CD4-positive, alpha-beta T cell treated with Interleukin-17A for 1 hour (primary cell): ENCODE results near the gene REM2.
"Not testable (repeated sequence)": the region's sequence is repeated elsewhere in the genome, so short reads cannot be mapped to it uniquely, and the experiment has no call there.

Source experiments
- DNase-seq: peaks from one replicate; pipeline ENCODE4 v3.0.0-alpha.2; 2020

The REM2 gene

GRCh38 chr14:22900081-22900799 is 17.2 kb downstream of the REM2 start:
- peak; percentile 82 for DNase-seq

DNA sequence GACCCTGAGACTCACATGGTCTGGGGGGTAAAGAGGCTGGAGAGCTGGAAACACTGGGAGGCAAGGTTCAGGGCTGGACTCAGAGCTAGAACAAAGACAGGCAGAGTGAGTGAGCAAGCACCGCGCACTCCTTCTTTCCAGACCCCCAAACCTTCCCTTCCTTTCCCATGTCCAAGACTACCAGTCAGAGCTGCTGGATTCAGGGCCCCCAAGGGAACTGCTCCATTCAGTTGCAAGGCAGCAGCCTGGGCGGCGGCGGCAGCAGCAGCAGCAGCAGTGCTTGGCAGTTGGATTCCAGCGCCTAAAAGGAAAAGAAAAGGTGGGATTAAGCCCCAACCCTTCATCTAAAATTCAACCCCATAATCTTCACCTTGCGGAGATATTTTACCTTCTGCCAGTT is 18.8 kb downstream of the REM2 start:
- DNase-seq: no peak

DNA sequence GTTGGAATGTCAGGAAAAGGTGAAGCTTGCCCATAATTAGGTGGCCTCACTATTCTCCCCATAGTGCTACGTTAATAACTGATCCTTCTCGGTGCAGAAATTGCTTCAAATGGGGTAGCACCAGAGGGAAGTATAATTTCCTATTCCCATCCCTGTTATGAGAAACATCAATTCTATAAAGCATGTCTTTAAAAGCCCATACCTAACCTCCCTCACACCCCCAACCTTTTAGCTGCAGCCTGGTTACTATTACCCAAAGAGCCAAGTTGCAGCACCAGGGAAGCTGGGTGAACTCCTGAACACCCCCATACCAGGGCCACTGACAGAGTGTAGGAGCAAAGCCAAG is 20.7 kb downstream of the REM2 start:
- no peak for DNase-seq

- DNase-seq: no peak
Observed at GRCh38 chr14:22905627-22906026, 22.6 kb downstream of the REM2 start.

DNA sequence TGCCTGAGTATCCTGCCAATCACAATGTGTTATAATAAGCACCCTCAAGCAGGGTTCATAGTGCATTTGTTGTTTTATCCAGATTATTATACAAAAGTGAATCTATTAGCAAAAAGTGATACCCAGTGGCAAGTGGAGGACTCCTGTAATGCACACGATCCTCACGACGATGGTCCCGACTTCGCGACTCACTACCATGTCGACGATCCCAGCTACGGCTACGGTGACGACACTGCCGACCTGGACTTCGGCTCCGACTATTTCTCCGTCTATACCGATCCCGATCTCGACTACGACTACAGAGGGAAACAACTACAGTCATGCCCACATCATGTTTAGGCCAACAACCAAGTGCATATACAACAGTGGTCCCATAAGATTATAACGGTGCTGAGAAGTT is 23.1 kb downstream of the REM2 start:
- no peak for DNase-seq

GRCh38 chr14:22907429-22907828 is 24.4 kb downstream of the REM2 start:
- no peak for DNase-seq

- DNase-seq: no peak
Observed at GRCh38 chr14:22908601-22909000, 25.6 kb downstream of the REM2 start.

DNA sequence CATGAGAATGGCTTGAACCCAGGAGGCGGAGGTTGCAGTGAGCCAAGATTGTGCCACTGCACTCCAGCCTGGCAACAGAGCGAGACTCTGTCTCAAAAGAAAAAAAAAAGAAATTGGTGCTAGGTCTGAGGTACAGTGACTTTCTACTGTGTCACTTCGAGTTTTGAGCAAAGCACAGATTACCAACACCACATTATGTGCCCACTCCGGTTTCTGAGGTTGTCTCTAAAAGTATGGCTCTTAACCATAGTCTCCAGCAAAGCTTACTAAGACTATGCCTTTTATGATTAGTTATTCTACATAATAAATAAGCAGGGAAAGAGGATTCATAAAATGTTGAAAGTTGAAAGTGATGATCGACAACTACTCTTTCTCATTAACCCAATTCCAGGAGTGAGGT is 27.9 kb downstream of the REM2 start:
- no peak for DNase-seq

DNA sequence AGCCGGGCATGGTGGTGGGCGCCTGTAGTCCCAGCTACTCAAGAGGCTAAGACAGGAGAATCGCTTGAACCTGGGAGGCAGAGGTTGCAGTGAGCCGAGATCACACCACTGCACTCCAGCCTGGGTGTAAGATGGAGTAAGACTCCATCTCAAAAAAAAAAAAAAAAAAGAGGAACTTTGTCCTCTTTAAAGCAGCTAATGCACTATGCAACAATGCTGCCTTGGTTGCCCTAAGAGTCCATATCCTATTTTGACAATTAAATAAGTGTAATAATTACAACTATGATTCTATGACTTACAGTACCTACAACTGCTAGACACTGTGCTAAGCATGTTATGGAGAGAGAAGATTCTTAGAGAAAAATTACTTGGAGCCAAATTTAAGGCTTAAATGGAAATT is 31.8 kb downstream of the REM2 start:
- not testable (repeated sequence) for DNase-seq

- no peak for DNase-seq
Observed at GRCh38 chr14:22915886-22916521, 33.0 kb downstream of the REM2 start.

GRCh38 chr14:22918804-22919600 is 36.0 kb downstream of the REM2 start, which contains the start of gene RBM23:
RBM23 (minus strand) TSS chr14:22919149.
- DNase-seq: peak; percentile 100

DNA sequence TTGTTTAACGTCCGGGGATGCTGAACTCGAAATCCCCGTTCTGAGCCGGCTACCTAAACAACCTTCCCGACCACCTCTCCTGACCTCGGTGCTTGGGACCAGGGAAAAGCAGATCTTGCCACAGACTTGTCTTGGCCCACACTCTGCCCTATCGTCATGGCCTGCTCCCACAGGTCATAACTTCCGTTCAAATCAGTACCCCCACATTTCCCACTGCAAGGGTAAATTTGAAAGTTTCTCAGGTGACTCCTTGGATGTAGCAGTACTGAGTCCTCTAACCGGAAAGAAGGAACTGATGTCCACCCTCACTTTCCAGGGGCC is 36.5 kb downstream of the REM2 start:
- DNase-seq: no peak

DNA sequence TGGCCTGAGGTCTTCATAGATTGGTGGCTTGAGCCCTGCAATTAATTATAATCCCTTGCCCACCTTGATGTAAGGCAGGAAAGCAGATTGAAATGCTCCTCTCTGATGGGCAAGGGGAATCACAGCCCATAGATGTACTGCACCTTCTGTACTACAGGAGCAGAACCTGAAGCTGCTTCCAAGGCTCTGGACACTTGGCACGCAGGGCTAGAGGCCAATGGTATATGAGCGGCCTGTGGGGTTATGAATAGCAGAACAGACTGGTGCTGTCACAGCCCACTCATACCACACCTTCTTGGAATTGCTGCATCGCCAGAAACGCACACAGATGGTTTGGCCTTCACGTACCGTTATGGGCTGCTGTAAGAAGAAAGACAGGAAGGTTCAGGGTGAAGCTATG is 37.7 kb downstream of the REM2 start:
- DNase-seq: no peak

DNA sequence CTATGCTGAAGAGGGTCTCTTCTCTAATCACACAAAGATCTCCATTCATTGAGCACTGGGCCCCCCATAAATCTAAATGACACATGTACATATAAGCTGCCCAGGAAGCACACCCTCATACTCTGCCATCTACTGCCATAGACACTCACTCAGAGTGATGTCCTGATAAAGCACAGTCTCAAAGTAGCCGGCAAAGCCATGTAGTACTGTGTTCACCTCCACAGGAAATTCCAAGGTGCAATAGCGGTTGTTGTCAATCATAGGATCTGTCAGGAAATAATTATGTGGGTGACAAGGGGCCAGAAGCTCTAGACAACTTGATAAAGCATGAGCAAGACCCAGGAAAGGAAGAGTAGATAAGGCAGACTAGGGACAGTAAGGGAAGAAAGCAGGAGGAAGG is 39.3 kb downstream of the REM2 start:
- no peak for DNase-seq

- DNase-seq: no peak
Observed at GRCh38 chr14:22923746-22924145, 40.7 kb downstream of the REM2 start.

DNA sequence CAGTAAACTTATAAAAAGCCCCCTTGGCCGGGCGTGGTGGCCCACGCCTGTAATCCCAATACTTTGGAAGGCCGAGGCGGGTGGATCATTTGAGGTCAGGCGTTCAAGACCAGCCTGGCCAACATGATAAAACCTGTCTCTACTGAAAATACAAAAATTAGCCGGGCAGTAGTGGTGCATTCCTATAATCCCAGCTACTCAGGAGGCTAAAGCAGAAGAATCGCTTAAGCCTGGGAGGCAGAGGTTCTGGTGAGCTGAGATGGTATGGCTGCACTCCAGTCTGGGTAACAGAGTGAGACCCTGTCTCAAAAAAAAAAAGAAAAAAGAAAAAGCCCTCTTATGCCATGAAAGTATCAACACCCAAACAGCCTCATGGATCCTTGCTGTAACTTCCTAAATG is 42.5 kb downstream of the REM2 start:
- no peak for DNase-seq

DNA sequence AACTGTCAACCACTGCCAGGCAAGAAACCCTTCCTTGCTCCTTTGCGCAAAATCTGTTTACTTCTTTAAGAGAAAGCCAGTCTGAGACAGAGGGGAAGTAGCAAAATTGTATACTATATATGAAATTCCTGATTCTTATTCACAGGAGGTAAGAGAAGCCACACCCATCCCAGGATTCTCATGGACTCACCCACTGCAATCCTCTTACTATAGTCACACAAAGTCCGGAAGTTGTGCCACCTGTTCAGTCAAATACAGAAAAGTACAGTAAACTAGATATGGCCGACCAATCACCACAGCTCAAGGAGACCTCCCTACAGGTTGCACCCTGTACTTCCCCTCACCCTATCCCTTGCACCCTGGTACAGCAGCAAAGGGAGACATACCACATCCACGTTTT is 43.3 kb downstream of the REM2 start:
- no peak for DNase-seq

DNA sequence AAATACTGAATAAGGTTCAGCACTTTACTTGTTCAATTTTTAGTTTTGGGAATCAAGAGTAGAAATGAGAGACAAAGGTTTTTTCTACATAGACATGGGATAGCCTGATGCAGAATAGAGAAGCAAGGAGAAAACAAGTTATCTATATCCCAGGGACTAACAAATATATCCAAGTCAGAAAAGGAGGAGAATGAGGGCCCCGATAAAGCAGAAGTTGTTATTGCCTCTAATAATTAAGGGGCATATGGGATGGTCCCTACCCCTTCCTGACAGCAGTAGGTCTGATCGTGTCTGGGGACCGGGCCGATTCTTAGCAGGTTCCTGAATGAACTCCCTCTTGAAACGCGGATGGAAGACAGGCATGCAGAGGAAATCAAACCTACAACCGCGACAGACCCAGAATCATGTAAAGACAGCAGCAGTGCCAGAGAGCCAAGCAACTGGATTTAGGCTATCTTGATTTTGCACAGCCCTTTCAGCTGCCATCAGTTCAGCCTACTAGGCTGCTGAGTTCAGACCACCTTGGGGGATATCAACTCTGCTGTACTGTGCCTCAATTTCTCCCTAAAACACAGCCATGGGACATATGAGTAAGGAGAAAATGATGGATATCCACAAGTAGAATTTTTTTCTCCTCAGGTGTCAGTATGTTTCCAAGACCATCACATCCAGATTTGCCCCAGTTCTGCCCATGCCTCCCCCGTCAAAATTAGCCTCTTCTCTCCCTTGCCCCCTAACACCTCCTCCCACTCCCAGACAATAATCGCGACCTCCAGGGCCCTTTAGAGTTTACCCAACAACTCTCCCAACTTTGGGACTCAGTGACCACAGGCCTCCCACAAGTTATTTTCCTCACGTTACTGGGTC is 45.4 kb downstream of the REM2 start:
- peak; percentile 7 for DNase-seq

DNA sequence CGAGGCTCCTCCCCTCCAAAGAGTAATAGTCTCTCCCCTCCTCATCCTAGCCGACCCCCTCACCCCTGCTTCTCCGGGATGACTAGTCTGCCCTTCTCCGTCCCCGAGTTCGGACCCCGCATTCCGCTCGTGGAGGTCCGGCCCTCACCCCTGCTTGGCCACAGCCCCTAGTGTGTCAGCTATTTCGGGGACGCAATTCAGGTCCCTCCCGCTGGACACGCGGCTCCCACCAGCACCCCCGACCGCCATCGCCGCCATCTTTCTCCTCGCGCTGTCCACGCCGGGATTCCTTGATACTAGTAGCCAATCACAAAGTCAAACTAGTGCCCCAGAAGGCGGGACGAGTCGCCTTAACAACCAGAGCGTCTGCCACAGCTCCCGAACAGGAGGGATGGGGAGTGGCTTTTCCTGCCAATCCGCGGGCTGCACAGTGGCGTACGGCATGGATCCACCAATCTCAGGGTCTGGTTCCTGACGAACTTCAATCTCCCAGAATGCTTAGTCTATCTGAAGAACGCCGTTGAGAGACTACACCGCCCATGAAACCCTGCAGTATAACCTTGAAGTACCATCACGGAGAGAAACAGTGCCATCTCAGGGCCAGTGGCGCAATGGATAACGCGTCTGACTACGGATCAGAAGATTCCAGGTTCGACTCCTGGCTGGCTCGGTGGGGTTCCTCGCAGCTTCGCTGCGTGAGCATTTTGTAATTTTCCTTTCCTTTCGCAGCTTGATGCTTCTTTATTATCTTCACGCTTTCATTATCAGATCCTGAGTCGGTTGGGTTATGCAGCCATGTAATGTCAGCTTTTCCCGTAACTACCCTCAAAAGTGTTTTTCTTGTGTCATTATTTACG is 46.3 kb downstream of the REM2 start, which contains the start of gene PRMT5:
TSS of gene PRMT5 (minus strand) at position 273 of the 857 bp plus-strand sequence. CDS start at position 258, 15 bp downstream.
- DNase-seq: peak; percentile 100

DNA sequence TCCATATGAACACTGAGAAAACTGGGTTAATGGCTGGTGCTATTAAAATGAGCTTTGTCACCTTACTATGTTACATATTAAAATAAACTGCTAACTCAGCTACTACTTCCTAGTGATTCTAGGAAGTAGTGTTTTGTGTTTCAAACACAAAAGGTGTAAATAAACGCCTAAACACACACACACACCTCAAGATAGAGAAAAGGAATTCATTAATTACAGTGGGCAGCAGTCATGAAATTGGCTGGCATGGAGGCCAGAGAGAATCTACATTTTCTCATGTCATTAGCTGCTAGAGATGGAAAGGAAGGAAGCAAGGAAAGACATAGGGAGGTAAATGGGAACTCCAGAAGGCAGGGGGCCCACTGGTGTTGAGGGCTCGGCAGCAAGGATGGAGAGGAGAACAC is 46.9 kb downstream of the REM2 start:
- no peak for DNase-seq

DNA sequence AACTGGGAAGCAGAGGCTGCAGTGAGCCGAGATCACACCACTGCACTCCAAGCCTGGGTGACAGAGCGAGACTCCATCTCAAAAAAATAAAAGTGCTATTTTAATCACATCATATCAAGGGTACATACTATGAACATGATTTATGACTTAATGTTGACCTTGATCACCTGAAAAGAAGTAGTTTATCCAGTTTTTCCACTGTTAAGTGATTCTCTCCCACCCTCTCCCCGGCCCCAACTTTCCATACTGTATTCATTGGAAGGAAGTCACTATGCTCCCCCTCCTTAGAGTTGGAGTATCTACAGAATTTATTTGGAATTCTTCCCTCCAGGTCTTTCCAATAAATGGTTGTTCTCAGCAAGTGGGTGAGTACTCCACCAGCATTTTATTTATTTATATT is 49.1 kb downstream of the REM2 start:
- DNase-seq: no peak

DNA sequence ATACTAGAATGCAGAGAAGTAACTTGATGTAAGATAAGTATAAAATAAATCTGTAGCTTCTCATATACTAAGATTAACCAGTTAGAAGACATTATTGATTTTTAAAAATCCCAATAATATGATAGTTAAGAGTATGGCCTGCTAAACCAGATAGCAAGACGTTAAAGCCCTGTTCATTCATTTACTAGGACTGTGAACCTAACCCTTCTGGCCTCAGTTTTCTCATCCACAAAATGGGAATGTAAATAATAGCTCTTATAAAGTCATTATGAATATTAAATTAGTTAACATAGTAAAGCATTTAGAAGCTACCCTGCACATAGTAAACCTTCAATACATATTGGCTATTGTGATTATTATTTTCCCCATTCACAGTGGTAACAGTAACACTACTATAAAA is 52.1 kb downstream of the REM2 start:
- no peak for DNase-seq
